ENCODE results near the gene LRRC32. TPM values are rescaled to one million over a fixed set of nuclear protein-coding genes. Genes with fewer than 3 reads are reported as not detected.

The LRRC32 gene
- total RNA-seq, 2 experiments from 2014 or later: 5.5 to 25.3 TPM

DNA sequence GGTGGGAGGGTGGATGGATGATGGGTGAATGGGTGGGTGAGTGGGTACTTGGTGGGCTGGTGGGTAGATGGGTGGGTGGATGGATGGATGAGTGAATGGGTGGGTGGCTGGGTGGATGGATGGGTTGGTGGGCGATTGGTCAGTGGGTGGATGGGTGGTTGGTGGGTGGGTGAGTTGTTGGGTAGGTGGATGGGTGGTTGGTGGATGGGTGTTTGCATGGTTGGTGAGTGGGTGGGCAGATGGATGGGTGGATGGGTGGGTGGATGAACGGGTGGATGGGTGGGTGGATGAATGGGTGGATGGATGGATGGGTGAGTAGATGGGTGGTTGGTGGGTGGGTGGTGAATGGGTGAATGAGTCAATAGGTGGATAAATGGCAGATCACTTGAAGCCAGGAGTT, 43.0 kb upstream of the LRRC32 start:
- H3K9me3 ChIP-seq (ENCODE audit: low read length): no peaks in the 10 kb centered on the region
- DNase-seq (ENCODE audit: low spot score): no peak
- H3K4me3 ChIP-seq (ENCODE audit: low read depth, low read length, poor library complexity, severe bottlenecking): no peak overlapping the region
- intact Hi-C loops (cut with micrococcal nuclease; ENCODE audit: unreplicated experiment): no loop called here
- no peaks in the 10 kb centered on the region for H3K36me3 ChIP-seq (ENCODE audit: insufficient read depth, low read length)
- no peaks in the 10 kb centered on the region for H3K79me2 ChIP-seq (ENCODE audit: insufficient read depth, low read depth, low read length)
- POLR2A ChIA-PET: interaction anchor here (0.6 kb wide), 1 partner anchor 223 kb away, joined by 3 read pairs; no protein-coding TSS in a partner anchor
- H3K4me1 ChIP-seq (ENCODE audit: insufficient read depth, low read length, poor library complexity, severe bottlenecking): no peaks in the 10 kb centered on the region
- H3K9me2 ChIP-seq (ENCODE audit: insufficient read depth, low read length): no peaks in the 10 kb centered on the region
- no peak overlapping the region for H3K27ac ChIP-seq (ENCODE audit: low read depth, low read length, poor library complexity, severe bottlenecking)
- TF ChIP-seq EZH2phosphoT487 (IDR thresholded peaks at IDR 0.05; ENCODE audit: borderline replicate concordance, low read depth, low read length): no peak
- TF ChIP-seq, protein P1, sequence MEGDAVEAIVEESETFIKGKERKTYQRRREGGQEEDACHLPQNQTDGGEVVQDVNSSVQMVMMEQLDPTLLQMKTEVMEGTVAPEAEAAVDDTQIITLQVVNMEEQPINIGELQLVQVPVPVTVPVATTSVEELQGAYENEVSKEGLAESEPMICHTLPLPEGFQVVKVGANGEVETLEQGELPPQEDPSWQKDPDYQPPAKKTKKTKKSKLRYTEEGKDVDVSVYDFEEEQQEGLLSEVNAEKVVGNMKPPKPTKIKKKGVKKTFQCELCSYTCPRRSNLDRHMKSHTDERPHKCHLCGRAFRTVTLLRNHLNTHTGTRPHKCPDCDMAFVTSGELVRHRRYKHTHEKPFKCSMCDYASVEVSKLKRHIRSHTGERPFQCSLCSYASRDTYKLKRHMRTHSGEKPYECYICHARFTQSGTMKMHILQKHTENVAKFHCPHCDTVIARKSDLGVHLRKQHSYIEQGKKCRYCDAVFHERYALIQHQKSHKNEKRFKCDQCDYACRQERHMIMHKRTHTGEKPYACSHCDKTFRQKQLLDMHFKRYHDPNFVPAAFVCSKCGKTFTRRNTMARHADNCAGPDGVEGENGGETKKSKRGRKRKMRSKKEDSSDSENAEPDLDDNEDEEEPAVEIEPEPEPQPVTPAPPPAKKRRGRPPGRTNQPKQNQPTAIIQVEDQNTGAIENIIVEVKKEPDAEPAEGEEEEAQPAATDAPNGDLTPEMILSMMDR (conservative IDR thresholded peaks at IDR 0.05; ENCODE audit: low read length): no peak
- H2AFZ ChIP-seq (ENCODE audit: low read length): no peak overlapping the region
- no peaks in the 10 kb centered on the region for H4K20me1 ChIP-seq (ENCODE audit: insufficient read depth, low read length)
- H3K4me2 ChIP-seq (ENCODE audit: low read length): no peak overlapping the region
- no TSS peak for BruUV-seq (replicated peaks)
- CTCF ChIA-PET (ENCODE audit: unreplicated experiment): no interaction called here

DNA sequence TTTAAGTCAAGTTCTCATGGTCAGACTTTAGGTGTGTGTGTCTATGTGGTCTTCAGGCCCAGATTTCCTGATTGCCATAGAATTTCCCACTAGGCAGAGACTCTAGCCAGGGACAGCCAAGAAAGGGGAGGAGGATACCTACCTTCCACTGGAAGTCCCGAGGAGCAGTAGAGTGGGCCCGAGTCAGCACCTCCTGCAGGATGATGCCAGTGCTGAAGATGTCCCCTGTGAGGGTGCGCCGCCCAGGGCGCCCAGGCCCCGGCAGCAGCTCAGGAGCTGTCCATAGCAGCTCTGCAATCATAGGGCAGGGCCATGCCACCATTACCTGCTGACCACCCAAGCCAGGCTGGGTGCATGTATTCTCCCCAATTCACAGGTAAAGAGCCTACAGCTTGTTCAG, 41.6 kb upstream of the LRRC32 start:
- no peaks in the 10 kb centered on the region for H3K79me2 ChIP-seq (ENCODE audit: insufficient read depth, low read depth, low read length)
- TF ChIP-seq, protein P1 (conservative IDR thresholded peaks at IDR 0.05; ENCODE audit: low read length): no peak
- no peak for TF ChIP-seq EZH2phosphoT487 (IDR thresholded peaks at IDR 0.05; ENCODE audit: borderline replicate concordance, low read depth, low read length)
- H3K27ac ChIP-seq (ENCODE audit: low read depth, low read length, poor library complexity, severe bottlenecking): no peak overlapping the region
- no peaks in the 10 kb centered on the region for H3K9me2 ChIP-seq (ENCODE audit: insufficient read depth, low read length)
- H3K4me2 ChIP-seq (ENCODE audit: low read length): no peak overlapping the region
- BruUV-seq (replicated peaks): no TSS peak
- POLR2A ChIA-PET: no interaction called here
- no peak overlapping the region for H3K4me3 ChIP-seq (ENCODE audit: low read depth, low read length, poor library complexity, severe bottlenecking)
- CTCF ChIA-PET (ENCODE audit: unreplicated experiment): no interaction called here
- no peaks in the 10 kb centered on the region for H3K36me3 ChIP-seq (ENCODE audit: insufficient read depth, low read length)
- no peak overlapping the region for H2AFZ ChIP-seq (ENCODE audit: low read length)
- no peaks in the 10 kb centered on the region for H4K20me1 ChIP-seq (ENCODE audit: insufficient read depth, low read length)
- no peaks in the 10 kb centered on the region for H3K9me3 ChIP-seq (ENCODE audit: low read length)
- no peaks in the 10 kb centered on the region for H3K4me1 ChIP-seq (ENCODE audit: insufficient read depth, low read length, poor library complexity, severe bottlenecking)
- no peak for DNase-seq (ENCODE audit: low spot score)
- intact Hi-C loops (cut with micrococcal nuclease; ENCODE audit: unreplicated experiment): no loop called here

DNA sequence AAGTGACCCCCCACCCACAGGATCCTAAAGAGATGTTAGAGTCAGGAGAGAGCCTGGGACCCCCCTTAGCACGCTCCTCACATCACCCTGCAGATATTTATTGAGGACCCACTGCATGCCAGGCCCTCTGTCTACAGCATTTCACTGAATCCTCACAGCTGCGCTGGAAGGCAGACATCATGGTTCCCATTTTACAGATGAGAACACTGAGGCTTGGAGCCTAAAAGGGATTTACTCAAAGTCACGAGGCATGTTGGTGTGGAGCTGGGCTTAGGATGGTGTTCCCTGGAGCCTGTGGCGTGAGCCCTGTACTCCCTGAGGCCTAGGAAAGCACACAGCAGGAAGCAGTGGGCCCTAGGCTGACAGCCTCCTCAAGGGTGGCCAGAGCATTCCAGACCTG, 39.2 kb upstream of the LRRC32 start:
- intact Hi-C loops (cut with micrococcal nuclease; ENCODE audit: unreplicated experiment): no loop called here
- H3K4me3 ChIP-seq (ENCODE audit: low read depth, low read length, poor library complexity, severe bottlenecking): no peak overlapping the region
- no TSS peak for BruUV-seq (replicated peaks)
- no peaks in the 10 kb centered on the region for H4K20me1 ChIP-seq (ENCODE audit: insufficient read depth, low read length)
- no peaks in the 10 kb centered on the region for H3K36me3 ChIP-seq (ENCODE audit: insufficient read depth, low read length)
- H2AFZ ChIP-seq (ENCODE audit: low read length): no peak overlapping the region
- H3K27ac ChIP-seq (ENCODE audit: low read depth, low read length, poor library complexity, severe bottlenecking): no peak overlapping the region
- no peaks in the 10 kb centered on the region for H3K9me2 ChIP-seq (ENCODE audit: insufficient read depth, low read length)
- no peaks in the 10 kb centered on the region for H3K79me2 ChIP-seq (ENCODE audit: insufficient read depth, low read depth, low read length)
- TF ChIP-seq, protein P1 (conservative IDR thresholded peaks at IDR 0.05; ENCODE audit: low read length): no peak
- no peaks in the 10 kb centered on the region for H3K4me1 ChIP-seq (ENCODE audit: insufficient read depth, low read length, poor library complexity, severe bottlenecking)
- no peak for DNase-seq (ENCODE audit: low spot score)
- ChIA-PET POLR2A (interaction anchor here (0.6 kb wide), 1 partner anchor 736 kb away, joined by 4 read pairs; no protein-coding TSS in a partner anchor), CTCF (ENCODE audit: unreplicated experiment) (no interaction called here)
- no peaks in the 10 kb centered on the region for H3K9me3 ChIP-seq (ENCODE audit: low read length)
- no peak overlapping the region for H3K4me2 ChIP-seq (ENCODE audit: low read length)

All from OCI-LY7 (cell line).